Bronchial epithelial cell (primary cell): ENCODE data around the gene CHN2. TPM values are rescaled to one million over a fixed set of nuclear protein-coding genes. Genes with fewer than 3 reads are reported as not detected.

Experiments used
- DNase-seq: peaks from one replicate; pipeline ENCODE4 v3.0.0-alpha.2; 2010; ENCODE audit warnings: low read depth
- FAIRE-seq: peaks from 2 replicates; lab custom pipeline; 2011; peaks lifted over from hg19 to GRCh38; lab: Jason Lieb, UNC
- H3K27me3 ChIP-seq: 2 replicates; pipeline ENCODE4 v1.5.1; 2011; ENCODE audit warnings: low read length; ENCODE audit not compliant: control insufficient read depth, insufficient read depth
- H3K36me3 ChIP-seq: 2 replicates; pipeline ENCODE4 v1.5.1; 2011; ENCODE audit warnings: low read length; ENCODE audit not compliant: control insufficient read depth, insufficient read depth
- H3K4me3 ChIP-seq: 2 replicates; pipeline ENCODE4 v1.5.1; 2011; ENCODE audit warnings: mild to moderate bottlenecking, low read depth, low read length, control low read depth
- total RNA-seq: library from RNA; depleted of rRNA; stranded (reverse); fragments of >200 nt; gene quantifications from 2 replicates; pipeline ENCODE4 v1.2.1, GENCODE V29; 2014
- TF ChIP-seq, protein P1 (sequence below): IDR thresholded peaks from 2 replicates; pipeline ENCODE4 v1.5.1; 2011; ENCODE audit warnings: mild to moderate bottlenecking, moderate library complexity, low read length, control low read depth, inconsistent platforms; ENCODE audit not compliant: insufficient read depth, severe bottlenecking

The CHN2 gene
- total RNA-seq, 1 donor from 2014 or later = 0.53 TPM

DNA sequence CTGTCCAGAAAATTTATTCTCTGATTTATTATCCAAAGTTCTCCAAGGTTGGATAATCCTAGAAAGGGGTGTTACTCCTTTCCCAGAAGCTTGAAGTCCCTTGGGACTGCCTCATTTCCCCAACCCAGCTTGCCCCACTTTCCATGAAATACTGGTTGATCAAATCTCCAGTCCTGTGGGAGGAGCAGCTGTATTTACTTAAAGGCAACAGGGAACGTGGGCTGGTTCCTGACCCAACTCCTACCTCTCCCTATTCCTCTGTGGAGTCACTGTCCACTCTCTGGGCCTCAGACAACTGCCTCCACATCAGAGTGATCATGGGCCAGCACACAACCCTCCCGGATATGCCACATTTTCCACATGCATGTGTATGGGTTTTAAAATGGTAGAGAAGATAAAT is 202.8 kb downstream of the CHN2 start:
- TF ChIP-seq, protein P1, sequence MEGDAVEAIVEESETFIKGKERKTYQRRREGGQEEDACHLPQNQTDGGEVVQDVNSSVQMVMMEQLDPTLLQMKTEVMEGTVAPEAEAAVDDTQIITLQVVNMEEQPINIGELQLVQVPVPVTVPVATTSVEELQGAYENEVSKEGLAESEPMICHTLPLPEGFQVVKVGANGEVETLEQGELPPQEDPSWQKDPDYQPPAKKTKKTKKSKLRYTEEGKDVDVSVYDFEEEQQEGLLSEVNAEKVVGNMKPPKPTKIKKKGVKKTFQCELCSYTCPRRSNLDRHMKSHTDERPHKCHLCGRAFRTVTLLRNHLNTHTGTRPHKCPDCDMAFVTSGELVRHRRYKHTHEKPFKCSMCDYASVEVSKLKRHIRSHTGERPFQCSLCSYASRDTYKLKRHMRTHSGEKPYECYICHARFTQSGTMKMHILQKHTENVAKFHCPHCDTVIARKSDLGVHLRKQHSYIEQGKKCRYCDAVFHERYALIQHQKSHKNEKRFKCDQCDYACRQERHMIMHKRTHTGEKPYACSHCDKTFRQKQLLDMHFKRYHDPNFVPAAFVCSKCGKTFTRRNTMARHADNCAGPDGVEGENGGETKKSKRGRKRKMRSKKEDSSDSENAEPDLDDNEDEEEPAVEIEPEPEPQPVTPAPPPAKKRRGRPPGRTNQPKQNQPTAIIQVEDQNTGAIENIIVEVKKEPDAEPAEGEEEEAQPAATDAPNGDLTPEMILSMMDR = no peak
- FAIRE-seq = no peak
- no peaks in the 10 kb centered on the region for H3K27me3 ChIP-seq
- no peaks in the 10 kb centered on the region for H3K36me3 ChIP-seq
- no peak overlapping the region for H3K4me3 ChIP-seq
- no peak for DNase-seq

DNA sequence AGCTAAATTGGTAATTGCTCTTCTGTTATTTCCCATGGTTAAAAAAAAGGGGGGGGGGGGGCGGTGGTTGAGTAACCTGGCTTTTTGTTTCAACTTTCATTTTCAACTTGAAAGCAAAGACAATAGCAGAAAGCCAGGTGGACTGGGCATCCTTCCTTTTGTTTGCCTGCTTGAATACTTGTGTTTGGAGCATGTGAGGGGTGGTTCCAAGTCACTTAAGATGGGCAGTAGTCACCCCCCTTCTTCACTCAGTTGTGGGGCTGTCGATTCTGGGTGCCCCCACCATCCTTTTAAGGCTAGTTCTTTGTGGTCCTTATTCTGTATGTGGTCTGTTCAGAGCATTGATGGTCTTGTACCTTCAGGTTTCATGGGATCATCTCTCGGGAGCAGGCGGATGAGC is 203.4 kb downstream of the CHN2 start:
- TF ChIP-seq, protein P1 = no peak
- no peaks in the 10 kb centered on the region for H3K27me3 ChIP-seq
- DNase-seq (no peak), FAIRE-seq (no peak)
- no peaks in the 10 kb centered on the region for H3K36me3 ChIP-seq
- no peak overlapping the region for H3K4me3 ChIP-seq

GRCh38 chr7:29400437-29400836 is 205.9 kb downstream of the CHN2 start:
- Histone ChIP-seq H3K27me3 (no peaks in the 10 kb centered on the region), H3K36me3 (no peaks in the 10 kb centered on the region), H3K4me3 (no peak overlapping the region)
- peak; percentile 40 for FAIRE-seq
- TF ChIP-seq, protein P1 = no peak
- no peak for DNase-seq

DNA sequence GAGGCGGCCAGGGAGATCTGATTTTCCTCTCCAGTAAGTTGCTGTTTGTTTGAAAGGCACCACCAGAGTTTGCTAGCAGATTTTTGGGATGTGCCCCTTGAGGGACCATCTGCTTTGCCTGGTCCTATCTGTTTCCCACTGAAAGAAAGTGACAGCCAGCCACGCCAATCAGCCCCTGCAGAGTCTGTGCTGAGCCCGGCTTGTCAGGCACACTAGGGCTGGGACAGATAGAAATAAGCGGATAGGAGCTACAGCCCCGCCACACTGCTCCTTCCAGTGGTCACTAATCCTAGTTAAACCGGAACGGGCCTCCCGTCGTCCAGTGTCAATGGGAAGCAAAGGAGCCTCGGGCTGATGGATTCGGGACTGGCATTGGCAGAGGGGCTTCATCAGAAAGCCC is 207.2 kb downstream of the CHN2 start:
- no peaks in the 10 kb centered on the region for H3K27me3 ChIP-seq
- H3K4me3 ChIP-seq = no peak overlapping the region
- H3K36me3 ChIP-seq = no peaks in the 10 kb centered on the region
- TF ChIP-seq, protein P1 = no peak
- FAIRE-seq = no peak
- DNase-seq = no peak

DNA sequence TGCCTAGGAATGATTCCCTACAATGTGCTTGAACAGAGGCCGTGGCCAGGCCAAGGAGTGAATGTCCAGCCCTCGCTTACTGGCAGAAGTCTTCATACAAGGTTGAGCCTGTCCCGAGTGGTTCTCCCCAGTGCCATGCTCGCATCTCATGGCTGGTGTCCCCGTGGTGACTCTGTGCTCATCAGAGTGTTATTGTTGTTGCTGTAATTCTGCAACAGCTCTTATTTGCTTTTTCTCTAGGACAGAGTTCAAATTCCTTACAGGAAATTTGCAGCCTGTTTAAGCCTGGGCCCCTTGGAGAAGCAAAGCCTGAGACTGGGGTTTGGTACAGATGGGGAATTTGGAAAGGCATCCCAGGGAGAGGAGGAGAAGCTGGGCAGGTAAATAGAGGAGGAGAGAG is 211.3 kb downstream of the CHN2 start:
- no peak overlapping the region for H3K4me3 ChIP-seq
- FAIRE-seq = no peak
- no peaks in the 10 kb centered on the region for H3K36me3 ChIP-seq
- TF ChIP-seq, protein P1 = no peak
- DNase-seq = no peak
- H3K27me3 ChIP-seq = no peaks in the 10 kb centered on the region

- TF ChIP-seq, protein P1 = no peak
- FAIRE-seq = no peak
- no peaks in the 10 kb centered on the region for H3K27me3 ChIP-seq
Measured at GRCh38 chr7:29406366-29406765, 211.8 kb downstream of the CHN2 start.

More at GRCh38 chr7:29406366-29406765, 211.8 kb downstream of the CHN2 start:
- Histone ChIP-seq H3K36me3 (no peaks in the 10 kb centered on the region), H3K4me3 (no peak overlapping the region)
- DNase-seq = no peak
